IPS-18a (cell line): ENCODE data around the gene CCR3.

Experiments used
- H3K27ac ChIP-seq: one replicate; pipeline ENCODE4 v1.5.1; 2013; ENCODE audit warnings: low read length
- H3K27me3 ChIP-seq: one replicate; pipeline ENCODE4 v1.6.1; 2013; ENCODE audit warnings: mild to moderate bottlenecking, low read length; ENCODE audit not compliant: control insufficient read depth, insufficient read depth
- H3K36me3 ChIP-seq: one replicate; pipeline ENCODE4 v1.6.1; 2013; ENCODE audit warnings: low read depth, low read length; ENCODE audit not compliant: control insufficient read depth
- H3K4me1 ChIP-seq: one replicate; pipeline ENCODE4 v1.6.1; 2013; ENCODE audit warnings: low read depth, low read length; ENCODE audit not compliant: control insufficient read depth
- H3K4me3 ChIP-seq: one replicate; pipeline ENCODE4 v1.5.1; 2013; ENCODE audit warnings: low read length
- H3K9ac ChIP-seq: one replicate; pipeline ENCODE4 v1.6.1; 2013; ENCODE audit warnings: mild to moderate bottlenecking, low read length, moderate library complexity
- H3K9me3 ChIP-seq: one replicate; pipeline ENCODE4 v1.6.1; 2013; ENCODE audit warnings: low read depth, low read length; ENCODE audit not compliant: control insufficient read depth

The CCR3 gene

DNA sequence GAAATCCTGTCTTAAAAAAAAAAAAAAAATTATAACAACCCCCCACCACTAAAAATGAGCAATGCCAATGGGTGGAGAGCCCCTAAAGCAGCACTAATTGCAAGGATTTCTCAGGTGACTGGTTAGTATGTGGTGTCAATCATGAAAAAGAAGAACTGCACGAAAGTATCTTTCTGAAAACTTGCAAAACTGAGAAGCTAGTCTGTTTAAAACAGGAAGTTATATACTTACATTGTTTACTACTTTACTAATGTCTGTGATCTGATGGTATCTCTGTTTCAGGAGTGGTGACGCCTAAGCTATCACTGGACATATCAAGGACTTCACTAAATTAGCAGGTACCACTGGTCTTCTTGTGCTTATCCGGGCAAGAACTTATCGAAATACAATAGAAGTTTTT is at the start of gene CCR3:
Gene CCR3 (plus strand): TSS at position 341 of the 400 bp plus-strand sequence. CDS start 22,699 bp downstream, outside the sequence.
- Histone ChIP-seq H3K36me3 (no peaks in the 10 kb centered on the region), H3K4me3 (no peak within 1 kb of the TSS), H3K9ac (no peak within 1 kb of the TSS), H3K27ac (no peak within 1 kb of the TSS), H3K27me3 (no peaks in the 10 kb centered on the region), H3K4me1 (peaks cover 8% of the 10 kb centered on the region), H3K9me3 (no peaks in the 10 kb centered on the region)

DNA sequence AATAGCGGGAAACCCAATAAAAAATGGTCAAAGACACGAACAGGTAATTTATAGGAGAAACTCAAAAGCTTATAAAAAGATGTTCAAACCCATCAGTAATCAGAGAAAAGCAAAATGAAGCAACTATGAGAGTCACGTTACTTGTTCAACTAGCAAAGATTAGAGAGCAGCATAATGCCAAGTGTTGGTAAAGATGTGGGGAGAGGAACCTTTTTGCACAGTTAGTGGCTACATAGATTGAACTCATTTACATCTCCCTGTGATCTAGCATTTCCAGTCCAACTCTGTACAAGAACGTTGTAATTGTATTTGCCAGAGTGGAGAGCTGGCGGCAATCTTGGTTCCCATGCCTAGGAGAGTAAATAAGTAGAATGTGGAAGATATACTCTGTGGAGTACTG is 49.3 kb upstream of the CCR3 start:
- Histone ChIP-seq H3K4me1 (no peaks in the 10 kb centered on the region), H3K36me3 (no peaks in the 10 kb centered on the region), H3K9me3 (peaks cover 10% of the 10 kb centered on the region), H3K27ac (no peak overlapping the region), H3K9ac (no peak overlapping the region), H3K27me3 (no peaks in the 10 kb centered on the region), H3K4me3 (no peak overlapping the region)

DNA sequence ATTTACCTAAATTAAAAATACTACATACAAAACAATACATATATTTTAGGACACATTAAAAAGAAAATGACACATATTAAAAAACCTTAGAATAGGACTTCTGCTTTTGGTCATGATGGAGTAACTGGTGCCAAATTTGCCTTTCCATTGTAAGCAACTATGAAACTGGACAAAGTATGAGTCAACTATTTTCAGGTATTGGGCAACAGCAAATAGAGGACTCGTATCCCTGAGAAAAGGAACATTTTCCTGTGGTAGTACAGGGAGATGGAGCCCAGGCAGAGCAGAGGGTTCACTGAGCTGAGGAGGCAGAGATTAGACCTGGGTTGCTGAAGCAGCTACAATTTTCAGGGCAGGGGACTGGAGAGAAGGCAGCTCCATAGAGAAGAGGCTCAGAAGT is 48.8 kb upstream of the CCR3 start:
- H3K9ac ChIP-seq: no peak overlapping the region
- no peaks in the 10 kb centered on the region for H3K27me3 ChIP-seq
- H3K9me3 ChIP-seq: peaks cover 10% of the 10 kb centered on the region
- no peak overlapping the region for H3K4me3 ChIP-seq
- H3K36me3 ChIP-seq: no peaks in the 10 kb centered on the region
- H3K4me1 ChIP-seq: no peaks in the 10 kb centered on the region
- H3K27ac ChIP-seq: no peak overlapping the region

DNA sequence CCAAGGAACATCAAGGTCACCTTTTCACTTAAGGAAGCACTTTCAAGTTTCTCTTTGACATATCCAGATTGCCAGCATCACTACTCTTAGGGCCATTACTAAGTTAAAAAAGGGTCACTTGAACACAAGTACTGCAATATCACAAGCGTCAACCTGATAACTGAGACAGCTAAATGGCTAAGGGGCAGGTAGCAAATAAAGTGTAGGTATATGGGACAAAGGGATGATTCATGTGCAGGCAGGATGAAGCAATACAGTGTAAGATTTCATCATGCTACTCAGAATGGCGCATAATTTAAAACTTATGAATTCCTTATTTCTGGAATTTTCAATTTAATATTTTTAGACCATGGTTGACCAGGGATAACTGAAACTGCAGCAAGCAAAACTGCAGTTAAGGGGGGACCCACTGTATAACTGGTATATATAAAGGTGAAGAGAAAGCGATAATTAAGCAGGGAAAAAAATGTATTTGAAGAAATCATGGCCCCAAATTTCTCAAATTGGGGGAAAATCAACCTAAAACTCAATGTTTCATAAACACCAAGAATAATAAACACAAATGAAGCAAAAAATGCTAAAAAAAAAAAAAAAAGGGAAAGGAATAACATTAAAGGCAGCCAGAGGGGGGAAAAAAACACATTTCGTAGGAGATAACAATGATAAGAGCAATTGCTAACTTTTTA is 47.2 kb upstream of the CCR3 start:
- H3K9ac ChIP-seq: no peak overlapping the region
- no peaks in the 10 kb centered on the region for H3K27me3 ChIP-seq
- H3K36me3 ChIP-seq: no peaks in the 10 kb centered on the region
- no peaks in the 10 kb centered on the region for H3K4me1 ChIP-seq
- H3K27ac ChIP-seq: no peak overlapping the region
- peaks cover 10% of the 10 kb centered on the region for H3K9me3 ChIP-seq
- no peak overlapping the region for H3K4me3 ChIP-seq

DNA sequence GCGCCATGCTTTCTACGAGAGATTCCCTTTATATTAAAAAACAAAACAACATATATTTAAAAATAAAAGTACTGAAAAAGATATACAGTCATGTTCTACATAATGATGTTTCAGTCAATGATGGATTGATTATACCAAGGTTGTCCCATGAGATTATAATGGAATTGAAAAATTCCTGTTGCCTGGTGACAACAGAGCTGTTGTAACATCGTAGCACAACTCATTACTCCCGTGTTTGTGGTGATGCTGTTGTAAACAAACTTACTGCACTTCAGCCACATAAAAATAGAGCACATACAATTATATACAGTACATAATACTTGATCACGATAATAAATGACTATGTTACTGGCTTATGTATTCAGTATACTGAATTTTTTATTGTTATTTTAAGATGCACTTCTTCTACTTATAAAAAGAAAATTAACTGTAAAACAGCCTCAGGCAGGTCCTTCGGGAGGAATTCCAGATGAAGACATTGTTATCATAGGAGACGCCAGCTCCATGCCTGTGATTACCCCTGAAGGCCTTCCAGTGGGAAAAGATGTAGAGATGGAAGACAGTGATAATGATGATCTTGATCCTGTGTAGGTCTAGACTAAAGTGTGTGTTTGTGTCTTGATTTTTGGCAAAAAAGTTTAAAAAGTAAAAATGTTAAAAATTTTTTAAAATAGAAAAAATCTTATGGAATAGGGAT is 45.9 kb upstream of the CCR3 start:
- H3K4me3 ChIP-seq: no peak overlapping the region

DNA sequence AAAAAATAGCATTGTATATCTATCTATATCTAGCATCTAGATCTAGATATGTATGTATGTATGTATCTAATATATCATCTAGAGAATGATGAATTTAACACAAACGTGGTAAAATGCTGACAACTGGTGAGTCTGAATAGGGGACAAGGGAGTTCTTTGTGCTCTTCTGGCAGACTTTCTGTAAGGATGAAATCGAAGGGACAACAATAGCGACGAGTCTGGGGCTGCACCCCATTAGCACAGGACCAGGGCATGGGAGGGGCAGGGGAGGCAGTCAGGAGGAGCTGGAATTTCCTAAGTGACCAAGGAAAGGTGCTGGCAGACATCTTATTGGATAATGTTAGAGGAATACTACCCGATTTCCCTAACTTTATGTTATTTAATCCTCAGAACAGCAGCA is 42.0 kb upstream of the CCR3 start:
- Histone ChIP-seq H3K27ac (no peak overlapping the region), H3K9ac (no peak overlapping the region), H3K4me3 (no peak overlapping the region), H3K4me1 (no peaks in the 10 kb centered on the region), H3K36me3 (no peaks in the 10 kb centered on the region), H3K9me3 (peaks cover 3% of the 10 kb centered on the region), H3K27me3 (no peaks in the 10 kb centered on the region)

More for the DNA sequence above, 45.9 kb upstream of the CCR3 start:
- no peaks in the 10 kb centered on the region for H3K4me1 ChIP-seq
- H3K9me3 ChIP-seq: peaks cover 10% of the 10 kb centered on the region
- H3K27ac ChIP-seq: no peak overlapping the region
- H3K9ac ChIP-seq: no peak overlapping the region
- no peaks in the 10 kb centered on the region for H3K27me3 ChIP-seq
- no peaks in the 10 kb centered on the region for H3K36me3 ChIP-seq

DNA sequence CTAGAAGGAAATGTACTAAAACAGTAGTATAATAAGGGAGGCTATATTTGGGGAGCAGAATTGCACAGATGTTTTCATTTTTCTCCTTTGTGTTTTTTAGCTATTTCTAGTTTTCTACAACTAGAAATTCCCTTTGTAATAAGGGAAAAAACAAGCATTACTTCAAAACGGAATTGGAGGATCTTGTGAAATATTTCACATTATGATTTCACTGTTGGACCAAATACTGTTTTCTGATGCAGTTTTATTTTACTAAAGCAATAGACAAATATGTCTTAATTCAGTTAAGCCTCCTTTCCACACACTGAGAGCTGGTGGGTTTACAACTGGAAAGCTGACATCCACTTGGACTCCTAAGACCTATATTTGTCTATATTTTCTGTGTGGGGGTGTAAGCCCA is 41.5 kb upstream of the CCR3 start:
- Histone ChIP-seq H3K4me3 (no peak overlapping the region), H3K9me3 (no peaks in the 10 kb centered on the region), H3K27ac (no peak overlapping the region), H3K4me1 (peaks cover 1% of the 10 kb centered on the region), H3K36me3 (no peaks in the 10 kb centered on the region), H3K27me3 (no peaks in the 10 kb centered on the region), H3K9ac (no peak overlapping the region)

DNA sequence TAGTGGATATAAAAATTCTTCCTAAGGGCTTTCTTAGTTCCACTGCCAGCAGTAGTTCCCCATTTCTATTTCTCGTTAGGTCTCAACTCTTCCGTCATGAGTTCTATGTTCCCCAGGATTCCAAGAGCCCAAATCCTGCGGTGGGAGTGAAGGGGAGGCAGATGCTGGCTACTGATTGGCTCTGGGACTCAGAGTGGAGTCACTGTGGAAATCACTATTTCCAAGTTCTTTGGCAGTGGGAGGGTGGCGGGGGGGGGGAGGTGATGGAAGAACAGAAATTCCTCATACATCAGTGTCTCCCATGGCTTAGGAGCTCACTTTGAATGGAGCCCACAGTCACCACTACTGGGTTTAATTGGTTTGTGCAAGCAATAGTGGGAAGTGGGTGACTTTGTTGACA is 39.7 kb upstream of the CCR3 start:
- no peak overlapping the region for H3K4me3 ChIP-seq
- no peak overlapping the region for H3K9ac ChIP-seq
- H3K27me3 ChIP-seq: no peaks in the 10 kb centered on the region
- no peaks in the 10 kb centered on the region for H3K9me3 ChIP-seq
- H3K27ac ChIP-seq: no peak overlapping the region
- peaks cover 3% of the 10 kb centered on the region for H3K4me1 ChIP-seq
- no peaks in the 10 kb centered on the region for H3K36me3 ChIP-seq

DNA sequence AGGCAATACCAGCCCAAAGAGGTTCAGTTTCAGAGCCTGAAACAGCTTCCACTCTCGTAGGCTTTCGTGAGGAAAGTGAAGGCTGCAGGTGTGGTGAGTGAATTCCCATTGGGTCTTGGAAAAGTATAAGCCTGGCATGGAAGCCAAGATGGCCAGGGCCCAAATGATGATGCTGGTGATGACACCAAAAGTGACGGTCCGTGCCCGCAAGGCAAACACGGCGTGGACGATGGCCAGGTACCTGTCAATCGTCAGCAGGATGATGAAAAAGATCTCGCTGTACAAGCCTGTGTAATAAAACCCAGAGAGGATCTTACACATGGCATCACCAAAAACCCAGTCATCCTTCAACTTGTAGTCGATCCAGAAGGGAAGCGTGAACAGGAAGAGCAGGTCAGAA is 38.6 kb upstream of the CCR3 start:
- Histone ChIP-seq H3K9me3 (no peaks in the 10 kb centered on the region), H3K4me1 (peaks cover 3% of the 10 kb centered on the region), H3K9ac (no peak overlapping the region), H3K36me3 (no peaks in the 10 kb centered on the region), H3K27me3 (no peaks in the 10 kb centered on the region), H3K27ac (no peak overlapping the region), H3K4me3 (no peak overlapping the region)

DNA sequence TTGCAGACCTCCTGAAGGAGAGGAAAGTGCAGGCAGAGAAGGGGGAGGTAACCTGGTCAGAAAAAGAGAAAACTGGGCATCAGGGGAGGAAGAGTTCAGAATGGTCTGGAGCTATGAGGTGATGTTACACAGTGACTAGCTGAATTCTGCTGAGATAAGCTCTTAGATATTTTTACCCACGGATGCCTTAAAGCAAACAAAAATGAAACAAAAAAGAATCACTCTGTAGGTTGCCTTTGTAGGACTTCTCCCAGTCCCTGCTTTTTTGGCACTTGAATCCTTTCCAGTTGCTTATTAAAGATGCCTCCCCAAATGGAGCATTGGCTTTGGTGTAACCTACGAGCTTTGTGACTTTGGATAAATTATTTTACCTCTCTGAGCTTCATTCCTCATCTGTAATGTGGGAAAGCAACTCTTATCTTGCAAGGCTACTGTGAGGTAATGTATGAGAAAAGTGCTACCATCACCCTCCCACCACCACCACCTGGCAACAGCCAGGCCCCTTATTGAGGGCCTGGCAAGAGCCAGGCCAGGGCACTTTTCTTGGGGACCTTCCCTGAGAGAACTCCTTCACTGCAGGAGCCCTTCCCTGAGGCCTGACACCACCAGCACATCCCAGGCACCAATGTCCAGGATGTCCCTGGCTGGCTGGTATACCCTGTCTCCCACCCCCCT is 36.8 kb upstream of the CCR3 start:
- H3K27ac ChIP-seq: no peak overlapping the region
- H3K9me3 ChIP-seq: no peaks in the 10 kb centered on the region
- H3K4me3 ChIP-seq: no peak overlapping the region
- no peaks in the 10 kb centered on the region for H3K27me3 ChIP-seq
- H3K4me1 ChIP-seq: peaks cover 3% of the 10 kb centered on the region
- H3K9ac ChIP-seq: no peak overlapping the region
- no peaks in the 10 kb centered on the region for H3K36me3 ChIP-seq

DNA sequence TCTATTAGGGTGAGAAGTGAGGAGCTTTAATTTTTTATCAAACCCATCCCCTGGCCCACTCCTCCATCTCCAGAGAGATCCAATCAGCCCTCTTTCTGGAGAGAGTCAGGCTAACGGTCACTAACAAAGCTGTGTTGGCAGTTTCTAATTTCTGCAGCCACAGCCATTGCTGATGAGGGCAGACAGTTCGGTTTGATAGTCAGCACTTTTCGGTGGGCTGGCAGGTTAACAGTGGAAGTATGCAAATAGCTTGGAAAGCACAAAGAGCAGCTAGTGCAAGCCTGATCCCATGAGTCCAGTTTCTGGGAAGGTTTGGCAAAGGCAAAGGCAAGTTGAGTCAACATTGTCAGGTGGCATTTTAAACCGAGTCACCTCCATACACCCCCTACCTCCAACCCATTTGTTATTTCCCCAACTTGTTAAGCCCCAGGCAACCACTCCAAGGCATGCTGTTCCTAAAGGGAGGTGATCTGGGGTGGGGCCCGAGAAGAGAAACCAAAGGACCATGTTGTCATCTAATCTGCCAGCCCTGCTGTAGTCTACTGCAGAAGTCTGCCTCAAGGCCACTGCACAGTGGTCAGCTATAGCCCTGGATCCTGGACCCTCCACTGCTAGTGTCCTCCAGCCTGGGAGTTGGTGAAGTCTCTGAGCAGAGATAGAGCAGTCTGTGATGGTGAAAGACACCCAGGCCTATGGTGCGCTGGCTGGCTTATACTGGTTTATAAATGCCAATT is 35.8 kb upstream of the CCR3 start:
- Histone ChIP-seq H3K27me3 (no peaks in the 10 kb centered on the region), H3K9ac (no peak overlapping the region), H3K9me3 (no peaks in the 10 kb centered on the region), H3K4me3 (no peak overlapping the region), H3K36me3 (no peaks in the 10 kb centered on the region), H3K27ac (no peak overlapping the region), H3K4me1 (peaks cover 3% of the 10 kb centered on the region)
